Neural progenitor cell (in vitro differentiated cells): ENCODE data around the gene EID3. TPM values are rescaled to one million over a fixed set of nuclear protein-coding genes. Genes with fewer than 3 reads are reported as not detected.
"Not testable (repeated sequence)": the region's sequence is repeated elsewhere in the genome, so short reads cannot be mapped to it uniquely, and the experiment has no call there.

Experiments
- DNase-seq: peaks from one replicate; pipeline ENCODE4 v3.0.0-alpha.2; 2016; ENCODE audit warnings: low spot score
- H2AFZ ChIP-seq: fragments of 200-600 bp; sonication (generic); replicated peaks from 2 replicates; pipeline ENCODE4 v1.6.1; 2016; ENCODE audit warnings: antibody characterized with exemption
- H3F3A ChIP-seq: fragments of 200-600 bp; sonication (generic); 2 replicates; pipeline ENCODE4 v1.6.1; 2016; ENCODE audit warnings: antibody characterized with exemption, low read depth
- H3K27ac ChIP-seq: fragments of 200-600 bp; sonication (generic); 2 replicates; pipeline ENCODE4 v1.5.1; 2016; ENCODE audit warnings: mild to moderate bottlenecking
- H3K27me3 ChIP-seq: fragments of 200-600 bp; sonication (generic); 2 replicates; pipeline ENCODE4 v1.6.1; 2016; ENCODE audit warnings: mild to moderate bottlenecking, moderate library complexity
- H3K36me3 ChIP-seq: fragments of 200-600 bp; sonication (generic); 2 replicates; pipeline ENCODE4 v1.5.1; 2016
- H3K4me1 ChIP-seq: fragments of 200-600 bp; sonication (generic); 2 replicates; pipeline ENCODE4 v1.6.1; 2016; ENCODE audit warnings: mixed run types
- H3K4me2 ChIP-seq: fragments of 200-600 bp; sonication (generic); 2 replicates; pipeline ENCODE4 v1.6.1; 2016
- H3K4me3 ChIP-seq: fragments of 200-600 bp; sonication (generic); 2 replicates; pipeline ENCODE4 v1.5.1; 2016
- H3K79me2 ChIP-seq: fragments of 200-600 bp; sonication (generic); 2 replicates; pipeline ENCODE4 v1.6.1; 2016; ENCODE audit warnings: low read depth
- H3K9ac ChIP-seq: fragments of 200-600 bp; sonication (generic); 2 replicates; pipeline ENCODE4 v1.6.1; 2016
- H3K9me3 ChIP-seq: fragments of 200-600 bp; sonication (generic); 2 replicates; pipeline ENCODE4 v1.5.1; 2016; ENCODE audit warnings: low read depth
- H4K20me1 ChIP-seq: fragments of 200-600 bp; sonication (generic); 2 replicates; pipeline ENCODE4 v1.6.1; 2016; ENCODE audit warnings: low read depth
- H3K27ac Mint-ChIP-seq: 3 replicates; pipeline ENCODE4 v1.8.0; 2021; ENCODE audit warnings: mixed read lengths
- H3K27me3 Mint-ChIP-seq: 2 replicates; pipeline ENCODE4 v1.8.0; 2022; ENCODE audit warnings: low read depth, mild to moderate bottlenecking, inconsistent platforms, moderate library complexity, mixed read lengths; ENCODE audit not compliant: insufficient read depth
- H3K36me3 Mint-ChIP-seq: 3 replicates; pipeline ENCODE4 v1.8.0; 2021; ENCODE audit warnings: mixed read lengths
- H3K4me1 Mint-ChIP-seq: 3 replicates; pipeline ENCODE4 v1.8.0; 2021; ENCODE audit warnings: mixed read lengths
- H3K4me3 Mint-ChIP-seq: 3 replicates; pipeline ENCODE4 v1.8.0; 2021; ENCODE audit warnings: mild to moderate bottlenecking, moderate library complexity, mixed read lengths
- H3K9me3 Mint-ChIP-seq: 3 replicates; pipeline ENCODE4 v1.8.0; 2020; ENCODE audit warnings: mixed read lengths
- EZH2 ChIP-seq: fragments of 200-600 bp; sonication (generic); IDR thresholded peaks from 2 replicates; pipeline ENCODE4 v1.6.1; 2017; ENCODE audit warnings: antibody characterized with exemption, mild to moderate bottlenecking, moderate library complexity
- EZH2phosphoT487 ChIP-seq: fragments of 200-600 bp; sonication (generic); IDR thresholded peaks from 2 replicates; pipeline ENCODE4 v1.6.1; 2017; ENCODE audit warnings: antibody characterized with exemption
- total RNA-seq: library from RNA; depleted of rRNA; stranded (reverse); fragments of >200 nt; gene quantifications from 2 replicates; pipeline ENCODE4 v1.2.3, GENCODE V29; 2015; ENCODE audit warnings: low replicate concordance
- TF ChIP-seq, protein P1 (sequence below): fragments of 200-600 bp; sonication (generic); IDR thresholded peaks from 2 replicates; pipeline ENCODE4 v1.5.1; 2017; ENCODE audit warnings: antibody characterized with exemption, mild to moderate bottlenecking

Gene EID3
- total RNA-seq, 1 donor from 2014 or later, result 8.0 TPM

DNA sequence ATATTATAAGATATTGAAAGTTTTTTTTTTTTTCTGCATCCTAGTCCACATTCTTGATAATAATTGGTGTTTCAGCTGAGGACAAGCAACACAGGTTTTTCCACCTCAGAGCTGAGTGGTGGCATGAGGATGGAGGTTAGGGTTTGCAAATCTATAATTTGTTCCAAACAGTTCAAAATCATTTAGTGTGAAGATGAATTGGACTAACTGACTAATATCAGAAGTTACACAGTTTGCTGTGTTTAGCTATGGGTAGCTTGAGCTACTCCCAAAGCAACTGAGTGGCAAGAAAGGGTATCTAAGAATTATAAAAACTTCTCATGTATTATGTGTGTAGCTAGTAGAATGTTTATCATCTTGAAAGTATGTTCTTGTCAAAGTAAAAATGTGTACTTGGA, 17.1 kb downstream of the EID3 start:
- Histone ChIP-seq H3K4me3 (no peak overlapping the region), H3K27ac (no peak overlapping the region), H4K20me1 (no peaks in the 10 kb centered on the region), H3K79me2 (peaks cover 4% of the 10 kb centered on the region), H3K27me3 (no peaks in the 10 kb centered on the region), H2AFZ (no peak overlapping the region), H3K9me3 (no peaks in the 10 kb centered on the region), H3F3A (no peaks in the 10 kb centered on the region), H3K36me3 (peaks cover 53% of the 10 kb centered on the region), H3K9ac (no peak overlapping the region), H3K4me1 (no peaks in the 10 kb centered on the region), H3K4me2 (no peak overlapping the region)
- Mint-ChIP-seq H3K27me3 (no peaks in the 10 kb centered on the region), H3K4me1 (no peaks in the 10 kb centered on the region), H3K9me3 (peaks cover 6% of the 10 kb centered on the region), H3K36me3 (peaks cover 37% of the 10 kb centered on the region), H3K4me3 (no peak overlapping the region), H3K27ac (no peak overlapping the region)
- DNase-seq, result no peak
- no peak for TF ChIP-seq EZH2
- TF ChIP-seq EZH2phosphoT487, result no peak
- TF ChIP-seq, protein P1, sequence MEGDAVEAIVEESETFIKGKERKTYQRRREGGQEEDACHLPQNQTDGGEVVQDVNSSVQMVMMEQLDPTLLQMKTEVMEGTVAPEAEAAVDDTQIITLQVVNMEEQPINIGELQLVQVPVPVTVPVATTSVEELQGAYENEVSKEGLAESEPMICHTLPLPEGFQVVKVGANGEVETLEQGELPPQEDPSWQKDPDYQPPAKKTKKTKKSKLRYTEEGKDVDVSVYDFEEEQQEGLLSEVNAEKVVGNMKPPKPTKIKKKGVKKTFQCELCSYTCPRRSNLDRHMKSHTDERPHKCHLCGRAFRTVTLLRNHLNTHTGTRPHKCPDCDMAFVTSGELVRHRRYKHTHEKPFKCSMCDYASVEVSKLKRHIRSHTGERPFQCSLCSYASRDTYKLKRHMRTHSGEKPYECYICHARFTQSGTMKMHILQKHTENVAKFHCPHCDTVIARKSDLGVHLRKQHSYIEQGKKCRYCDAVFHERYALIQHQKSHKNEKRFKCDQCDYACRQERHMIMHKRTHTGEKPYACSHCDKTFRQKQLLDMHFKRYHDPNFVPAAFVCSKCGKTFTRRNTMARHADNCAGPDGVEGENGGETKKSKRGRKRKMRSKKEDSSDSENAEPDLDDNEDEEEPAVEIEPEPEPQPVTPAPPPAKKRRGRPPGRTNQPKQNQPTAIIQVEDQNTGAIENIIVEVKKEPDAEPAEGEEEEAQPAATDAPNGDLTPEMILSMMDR, result no peak

DNA sequence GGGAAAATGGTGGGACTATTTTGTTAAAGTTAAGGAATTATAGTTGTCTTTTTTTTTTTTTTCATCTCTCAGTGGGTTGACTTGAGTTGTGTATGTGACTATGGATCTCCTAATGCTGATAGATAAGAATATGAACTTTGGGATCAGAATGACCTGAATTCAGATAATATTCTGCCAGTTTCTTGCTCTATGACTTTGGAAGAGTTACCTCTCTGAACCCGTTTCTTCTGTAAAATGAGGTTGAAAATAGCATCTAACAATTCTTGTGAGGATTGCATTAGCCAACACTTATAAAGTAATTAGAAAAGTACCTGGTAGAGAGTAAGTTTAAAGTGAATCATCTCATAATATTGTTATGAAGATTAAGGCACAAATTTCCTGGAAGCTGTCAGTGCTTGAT, 18.4 kb downstream of the EID3 start:
- Mint-ChIP-seq H3K27me3 (no peaks in the 10 kb centered on the region), H3K4me3 (no peak overlapping the region), H3K9me3 (peaks cover 6% of the 10 kb centered on the region), H3K27ac (no peak overlapping the region), H3K36me3 (peaks cover 34% of the 10 kb centered on the region), H3K4me1 (no peaks in the 10 kb centered on the region)
- no peak overlapping the region for H3K27ac ChIP-seq
- DNase-seq, result no peak
- no peak overlapping the region for H3K9ac ChIP-seq
- no peaks in the 10 kb centered on the region for H3K4me1 ChIP-seq
- H2AFZ ChIP-seq, result no peak overlapping the region
- H3K4me2 ChIP-seq, result no peak overlapping the region
- no peaks in the 10 kb centered on the region for H3K9me3 ChIP-seq
- H4K20me1 ChIP-seq, result no peaks in the 10 kb centered on the region
- H3K36me3 ChIP-seq, result peaks cover 49% of the 10 kb centered on the region
- H3F3A ChIP-seq, result no peaks in the 10 kb centered on the region
- TF ChIP-seq, protein P1, result no peak
- TF ChIP-seq EZH2phosphoT487, result no peak
- TF ChIP-seq EZH2, result no peak
- H3K4me3 ChIP-seq, result no peak overlapping the region
- no peaks in the 10 kb centered on the region for H3K27me3 ChIP-seq
- H3K79me2 ChIP-seq, result peaks cover 4% of the 10 kb centered on the region

DNA sequence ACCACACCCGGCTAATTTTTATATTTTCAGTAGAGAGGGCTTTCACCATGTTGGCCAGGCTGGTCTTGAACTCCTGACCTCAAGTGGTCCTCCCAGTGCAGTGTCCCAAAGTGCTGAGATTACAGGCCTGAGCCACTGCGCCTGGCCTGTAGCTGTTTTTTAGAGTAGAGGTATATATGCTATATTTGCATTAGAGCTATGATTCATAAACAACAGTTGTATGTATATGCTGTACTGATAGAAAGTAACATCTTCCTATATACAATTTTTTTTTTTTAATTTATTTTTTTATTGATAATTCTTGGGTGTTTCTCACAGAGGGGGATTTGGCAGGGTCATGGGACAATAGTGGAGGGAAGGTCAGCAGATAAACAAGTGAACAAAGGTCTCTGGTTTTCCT, 19.0 kb downstream of the EID3 start:
- H3F3A ChIP-seq, H3K4me2 ChIP-seq, H3K4me1 Mint-ChIP-seq, H4K20me1 ChIP-seq, DNase-seq, H3K9me3 ChIP-seq, H3K9ac ChIP-seq, H3K27ac Mint-ChIP-seq, H3K9me3 Mint-ChIP-seq, H2AFZ ChIP-seq, H3K27me3 ChIP-seq, H3K4me1 ChIP-seq, H3K4me3 ChIP-seq, H3K27me3 Mint-ChIP-seq, H3K79me2 ChIP-seq, H3K4me3 Mint-ChIP-seq, H3K27ac ChIP-seq: not testable (repeated sequence)
- peaks cover 47% of the 10 kb centered on the region for H3K36me3 ChIP-seq
- peaks cover 34% of the 10 kb centered on the region for H3K36me3 Mint-ChIP-seq

DNA sequence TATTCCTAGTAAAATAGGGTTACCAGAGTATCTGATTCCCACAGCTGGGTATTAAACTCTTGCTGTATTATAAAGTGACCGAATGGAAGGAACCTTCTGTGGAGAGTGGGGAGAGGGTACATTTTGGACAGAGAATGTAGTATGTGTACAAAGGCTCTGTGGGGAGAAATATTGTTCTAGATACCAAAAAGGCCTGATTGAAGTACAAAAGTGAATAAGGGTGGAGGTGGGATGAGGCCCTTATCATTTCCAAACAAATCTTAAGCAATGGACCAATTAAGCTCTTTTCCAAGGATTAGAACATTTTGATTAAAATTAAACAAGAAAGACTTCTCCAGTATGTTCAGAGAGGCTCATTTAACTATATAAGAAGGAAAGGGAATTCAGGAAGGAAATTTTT, 20.4 kb downstream of the EID3 start:
- Mint-ChIP-seq H3K27me3 (no peaks in the 10 kb centered on the region), H3K4me1 (no peaks in the 10 kb centered on the region), H3K4me3 (no peak overlapping the region), H3K9me3 (peaks cover 6% of the 10 kb centered on the region), H3K36me3 (peaks cover 34% of the 10 kb centered on the region), H3K27ac (peak overlapping the region; percentile 7)
- no peak overlapping the region for H3K9ac ChIP-seq
- no peak for DNase-seq
- H3K4me3 ChIP-seq, result no peak overlapping the region
- TF ChIP-seq EZH2, result no peak
- H3K79me2 ChIP-seq, result peaks cover 4% of the 10 kb centered on the region
- no peak overlapping the region for H3K4me2 ChIP-seq
- H3K27me3 ChIP-seq, result no peaks in the 10 kb centered on the region
- no peak overlapping the region for H2AFZ ChIP-seq
- H3F3A ChIP-seq, result no peaks in the 10 kb centered on the region
- H3K27ac ChIP-seq, result no peak overlapping the region
- H3K9me3 ChIP-seq, result no peaks in the 10 kb centered on the region
- peaks cover 43% of the 10 kb centered on the region for H3K36me3 ChIP-seq
- no peaks in the 10 kb centered on the region for H3K4me1 ChIP-seq
- H4K20me1 ChIP-seq, result no peaks in the 10 kb centered on the region

DNA sequence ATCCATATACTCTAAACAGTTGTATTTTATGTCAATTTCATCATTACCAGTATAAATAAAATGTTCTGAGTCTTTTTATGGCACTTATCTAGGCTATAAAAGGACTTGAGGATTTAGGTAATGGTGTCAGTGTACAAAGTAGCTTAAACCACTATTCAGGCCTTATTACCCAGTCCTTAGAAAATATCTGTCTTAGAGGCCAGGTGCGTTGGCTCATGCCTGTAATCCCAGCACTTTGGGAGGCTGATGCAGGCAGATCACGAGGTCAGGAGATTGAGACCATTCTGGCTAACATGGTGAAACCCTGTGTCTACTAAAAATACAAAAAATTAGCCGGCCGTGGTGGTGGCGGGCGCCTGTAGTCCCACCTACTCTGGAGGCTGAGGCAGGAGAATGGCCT, 24.7 kb downstream of the EID3 start:
- H3K27ac ChIP-seq, H2AFZ ChIP-seq, DNase-seq, H3F3A ChIP-seq, H3K27me3 ChIP-seq, H3K4me1 ChIP-seq, H3K4me2 ChIP-seq, H3K27me3 Mint-ChIP-seq, H3K79me2 ChIP-seq, H3K9me3 Mint-ChIP-seq, H3K4me3 ChIP-seq, H3K27ac Mint-ChIP-seq, H3K4me3 Mint-ChIP-seq, H4K20me1 ChIP-seq, H3K4me1 Mint-ChIP-seq, H3K9me3 ChIP-seq, H3K9ac ChIP-seq: not testable (repeated sequence)
- peaks cover 16% of the 10 kb centered on the region for H3K36me3 Mint-ChIP-seq
- peaks cover 26% of the 10 kb centered on the region for H3K36me3 ChIP-seq
